HCT116 (cell line): ENCODE data around the gene CGA. TPM values are rescaled to one million over a fixed set of nuclear protein-coding genes. Genes with fewer than 3 reads are reported as not detected.

Experiments
- ATAC-seq: fragments of 200-7000 bp; cut with Tn5 transposase; 2 replicates; pipeline ENCODE4 v1.9.1; 2020; ENCODE audit warnings: mild to moderate bottlenecking, moderate library complexity
- BruUV-seq: library from RNA; stranded (reverse); fragments of 400-500 nt; replicated peaks from 2 replicates; lab custom pipeline; 2021; lab: Mats Ljungman, UMichigan
- CTCF ChIA-PET: fragments of 300-600 bp; sonication (Branson Sonifier 250); formaldehyde crosslinking; loops from one replicate; lab custom pipeline; 2021; ENCODE audit warnings: antibody characterized with exemption; lab: Charles Lee
- POLR2A ChIA-PET: fragments of 300-600, 350-600 bp; sonication (Branson Sonifier 250); formaldehyde crosslinking; loops from one replicate; lab custom pipeline; 2021; ENCODE audit warnings: antibody characterized with exemption; lab: Charles Lee
- RAD21 ChIA-PET, 2 experiments: fragments of 300-600 bp; sonication (Branson Sonifier 250); formaldehyde crosslinking; loops; one replicate each; lab custom pipeline; 2023; ENCODE audit warnings: low total read pairs in 2 of 2; ENCODE audit not compliant: uncharacterized antibody in 2 of 2, unreplicated experiment in 2 of 2, low non-redundant PET in 1 of 2; lab: Charles Lee
- DNase-seq: peaks from one replicate; pipeline ENCODE4 v3.0.0-alpha.2; 2010; ENCODE audit warnings: low read depth, low spot score
- H2AFZ ChIP-seq: fragments of 200-600 bp; shearing (Covaris generic), sonication (generic); 2 replicates; pipeline ENCODE4 v1.6.1; 2017; ENCODE audit warnings: low read depth, mixed run types, mixed read lengths, antibody characterized with exemption, low read length; ENCODE audit not compliant: poor library complexity, severe bottlenecking
- H3K27ac ChIP-seq: 2 replicates; pipeline ENCODE4 v1.5.1; 2012; ENCODE audit warnings: low read depth, low read length
- H3K27me3 ChIP-seq: fragments of 200-600 bp; sonication (generic); 2 replicates; pipeline ENCODE4 v1.6.1; 2016; ENCODE audit warnings: mixed run types, low read length, mixed read lengths; ENCODE audit not compliant: insufficient read depth
- H3K36me3 ChIP-seq, 2 experiments: fragments of 200-500 bp in 1 of 2; fragments of 200-600 bp in 1 of 2; sonication (Bioruptor generic) in 1 of 2; sonication (generic) in 1 of 2; 2 replicates each; pipeline versions ENCODE4 v1.5.1 to v1.6.1; 2014 to 2016; ENCODE audit warnings: low read length in 2 of 2, inconsistent platforms in 1 of 2, mixed read lengths in 1 of 2, mixed run types in 1 of 2; ENCODE audit not compliant: insufficient read depth in 2 of 2, control insufficient read depth in 1 of 2
- H3K4me1 ChIP-seq, 2 experiments: fragments of 200-600 bp in 1 of 2; sonication (generic) in 1 of 2; 2 replicates each; pipeline versions ENCODE4 v1.5.1 to v1.6.1; 2012 to 2017; ENCODE audit warnings: low read length in 2 of 2, inconsistent platforms in 1 of 2, mild to moderate bottlenecking in 1 of 2, mixed read lengths in 1 of 2, mixed run types in 1 of 2, moderate library complexity in 1 of 2; ENCODE audit not compliant: insufficient read depth in 2 of 2, control insufficient read depth in 1 of 2
- H3K4me2 ChIP-seq: fragments of 200-600 bp; sonication (generic); 2 replicates; pipeline ENCODE4 v1.6.1; 2017; ENCODE audit warnings: mixed run types, low read length, mixed read lengths
- H3K4me3 ChIP-seq, 2 experiments: fragments of 200-600 bp in 1 of 2; sonication (generic) in 1 of 2; replicated peaks in 1 of 2; 2 replicates each; pipeline ENCODE4 v1.5.1; 2011 to 2016; ENCODE audit warnings: low read length in 2 of 2, control low read depth in 1 of 2, low read depth in 1 of 2, mild to moderate bottlenecking in 1 of 2, mixed read lengths in 1 of 2, mixed run types in 1 of 2
- H3K79me2 ChIP-seq: fragments of 200-600 bp; sonication (generic); 2 replicates; pipeline ENCODE4 v1.6.1; 2017; ENCODE audit warnings: mild to moderate bottlenecking, mixed run types, low read length, moderate library complexity, mixed read lengths; ENCODE audit not compliant: insufficient read depth
- H3K9ac ChIP-seq: fragments of 200-600 bp; sonication (generic); 2 replicates; pipeline ENCODE4 v1.6.1; 2016; ENCODE audit warnings: low read length, mixed read lengths
- H3K9me2 ChIP-seq: fragments of 200-600 bp; sonication (generic), shearing (Covaris generic); 2 replicates; pipeline ENCODE4 v1.6.1; 2017; ENCODE audit warnings: mixed run types, mild to moderate bottlenecking, moderate library complexity; ENCODE audit not compliant: insufficient read depth
- H3K9me3 ChIP-seq, 2 experiments: fragments of 200-500 bp in 1 of 2; fragments of 200-600 bp in 1 of 2; sonication (Bioruptor generic) in 1 of 2; sonication (generic) in 1 of 2; 2 replicates each; pipeline ENCODE4 v1.6.1; 2014 to 2017; ENCODE audit warnings: low read length in 2 of 2, mixed read lengths in 2 of 2, inconsistent platforms in 1 of 2, low read depth in 1 of 2, mild to moderate bottlenecking in 1 of 2, mixed run types in 1 of 2, moderate library complexity in 1 of 2; ENCODE audit not compliant: control insufficient read depth in 1 of 2, insufficient read depth in 1 of 2
- H4K20me1 ChIP-seq: fragments of 200-600 bp; sonication (generic), shearing (Covaris generic); 2 replicates; pipeline ENCODE4 v1.6.1; 2017; ENCODE audit warnings: mixed run types, mild to moderate bottlenecking, moderate library complexity; ENCODE audit not compliant: insufficient read depth
- ATF3 ChIP-seq: IDR thresholded peaks from 2 replicates; pipeline ENCODE4 v1.6.1; 2012
- CBX3 ChIP-seq: IDR thresholded peaks from 2 replicates; pipeline ENCODE4 v1.6.1; 2012; ENCODE audit warnings: low read depth
- CEBPB ChIP-seq: IDR thresholded peaks from 2 replicates; pipeline ENCODE4 v1.6.1; 2012; ENCODE audit warnings: low read depth
- EGR1 ChIP-seq: IDR thresholded peaks from 2 replicates; pipeline ENCODE4 v1.6.1; 2012; ENCODE audit warnings: low read depth
- ELF1 ChIP-seq: IDR thresholded peaks from 2 replicates; pipeline ENCODE4 v1.6.1; 2012; ENCODE audit warnings: low read depth, borderline replicate concordance
- EZH2 ChIP-seq: fragments of 200-600 bp; sonication (generic); IDR thresholded peaks from 2 replicates; pipeline ENCODE4 v1.6.1; 2017; ENCODE audit warnings: antibody characterized with exemption, mixed run types
- EZH2phosphoT487 ChIP-seq: fragments of 200-600 bp; IDR thresholded peaks from 2 replicates; pipeline ENCODE4 v1.6.1; 2018; ENCODE audit warnings: antibody characterized with exemption, borderline replicate concordance
- FOSL1 ChIP-seq: IDR thresholded peaks from 2 replicates; pipeline ENCODE4 v1.6.1; 2012; ENCODE audit warnings: low read depth
- JUND ChIP-seq: IDR thresholded peaks from 2 replicates; pipeline ENCODE4 v1.6.1; 2012
- POLR2A ChIP-seq: IDR thresholded peaks from 2 replicates; pipeline ENCODE4 v1.7.0; 2011; ENCODE audit warnings: borderline replicate concordance; ENCODE audit not compliant: insufficient read depth, insufficient read length; ENCODE audit errors: extremely low read depth
- POLR2AphosphoS5 ChIP-seq: IDR thresholded peaks from 2 replicates; pipeline ENCODE4 v1.6.1; 2011; ENCODE audit warnings: mild to moderate bottlenecking, low read depth, low read length, moderate library complexity
- RAD21 ChIP-seq: IDR thresholded peaks from 2 replicates; pipeline ENCODE4 v1.6.1; 2012; ENCODE audit warnings: low read depth, mild to moderate bottlenecking
- SIN3A ChIP-seq: IDR thresholded peaks from 2 replicates; pipeline ENCODE4 v1.6.1; 2012; ENCODE audit warnings: low read depth
- SP1 ChIP-seq: IDR thresholded peaks from 2 replicates; pipeline ENCODE4 v1.6.1; 2012; ENCODE audit warnings: low read depth
- SRF ChIP-seq: IDR thresholded peaks from 2 replicates; pipeline ENCODE4 v1.6.1; 2012; ENCODE audit warnings: low read depth
- TCF7L2 ChIP-seq: IDR thresholded peaks from 2 replicates; pipeline ENCODE4 v1.7.0; 2011; ENCODE audit warnings: borderline replicate concordance, inconsistent platforms; ENCODE audit not compliant: insufficient read depth, insufficient read length; ENCODE audit errors: extremely low read depth
- YY1 ChIP-seq: IDR thresholded peaks from 2 replicates; pipeline ENCODE4 v1.6.1; 2011; ENCODE audit warnings: low read length, low read depth, moderate library complexity, mild to moderate bottlenecking; ENCODE audit not compliant: insufficient replicate concordance; ENCODE audit errors: extremely low read depth
- ZBTB33 ChIP-seq: IDR thresholded peaks from 2 replicates; pipeline ENCODE4 v1.6.1; 2011; ENCODE audit warnings: mild to moderate bottlenecking, low read length, moderate library complexity; ENCODE audit not compliant: insufficient replicate concordance; ENCODE audit errors: extremely low read depth
- ZFX ChIP-seq: fragments of 450-650 bp; IDR thresholded peaks from 2 replicates; pipeline ENCODE4 v1.6.1; 2017
- ZNF274 ChIP-seq: fragments of 200-500 bp; sonication (Bioruptor generic); IDR thresholded peaks from 2 replicates; pipeline ENCODE4 v1.6.1; 2014; ENCODE audit warnings: mild to moderate bottlenecking, low read depth, low read length, inconsistent platforms
- intact Hi-C: fragments of 100-400 bp; cut with micrococcal nuclease; formaldehyde crosslinking; loops from 2 replicates; pipeline ENCODE4 v1.10.0; 2022
- total RNA-seq: library from RNA; stranded (reverse); gene quantifications from one replicate; pipeline ENCODE4 v1.2.1, GENCODE V29; 2021; ENCODE audit not compliant: unreplicated experiment
- TF ChIP-seq, protein P1 (sequence below), 3 experiments: fragments of 200-600 bp in 1 of 3; sonication (generic) in 1 of 3; IDR thresholded peaks in 2 of 3; conservative IDR thresholded peaks in 1 of 3; 2 replicates each; pipeline ENCODE4 v1.5.1; 2012 to 2017; ENCODE audit warnings: low read depth in 2 of 3, low read length in 2 of 3, antibody characterized with exemption in 1 of 3, borderline replicate concordance in 1 of 3, control low read depth in 1 of 3, mild to moderate bottlenecking in 1 of 3, mixed read lengths in 1 of 3, mixed run types in 1 of 3, moderate library complexity in 1 of 3; ENCODE audit not compliant: insufficient read depth in 1 of 3
- TF ChIP-seq, protein P2 (sequence below): IDR thresholded peaks from 2 replicates; pipeline ENCODE4 v1.6.1; 2012

Gene CGA
- total RNA-seq, 1 experiment from 2014 or later, result not detected

DNA sequence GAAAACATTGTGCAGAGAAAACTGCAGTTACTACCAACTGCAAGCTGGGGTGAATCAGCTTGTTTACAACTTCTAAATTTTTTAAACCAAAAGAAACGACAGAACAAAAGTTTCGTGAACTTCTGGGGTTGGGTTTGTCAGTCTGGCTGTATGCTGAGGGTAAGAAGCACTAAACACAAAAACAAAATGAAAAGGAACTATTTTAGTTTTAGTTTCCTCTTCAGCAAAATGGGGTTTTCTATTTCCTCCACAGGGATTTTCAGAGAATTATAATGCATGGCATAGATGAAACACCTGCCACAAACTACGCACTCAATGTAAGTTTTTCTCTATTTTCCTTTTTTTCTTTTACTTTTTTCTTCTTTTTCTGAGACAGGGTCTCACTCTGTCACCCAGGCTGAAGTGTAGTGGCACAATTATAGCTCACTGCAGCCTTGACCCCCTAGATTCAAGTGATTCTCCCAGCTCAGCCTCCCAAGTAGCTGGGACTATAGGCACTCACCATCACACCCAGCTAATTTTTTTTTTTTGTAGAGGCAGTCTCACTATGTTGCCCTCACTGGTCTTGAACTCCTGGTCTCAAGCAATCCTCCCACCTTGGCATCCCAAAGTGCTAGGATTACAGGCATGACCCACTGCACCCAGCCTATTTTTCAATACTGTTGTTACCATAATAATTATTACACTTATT lies 40.6 kb downstream of the CGA start (continued):
- TF ChIP-seq ELF1, result no peak
- no peak for TF ChIP-seq POLR2AphosphoS5

GRCh38 chr6:87053312-87053711 lies 41.6 kb downstream of the CGA start:
- intact Hi-C loops, result no loop called here
- Histone ChIP-seq H3K4me2 (no peak overlapping the region), H3K9ac (no peak overlapping the region), H3K9me3 (no peaks in the 10 kb centered on the region), H3K27ac (no peak overlapping the region), H3K79me2 (no peaks in the 10 kb centered on the region), H4K20me1 (no peaks in the 10 kb centered on the region), H3K4me1 (no peaks in the 10 kb centered on the region), H3K4me3 (no peak overlapping the region), H3K27me3 (peaks cover 54% of the 10 kb centered on the region), H3K36me3 (no peaks in the 10 kb centered on the region), H2AFZ (no peak overlapping the region), H3K9me2 (no peaks in the 10 kb centered on the region)
- BruUV-seq, result no TSS peak
- ChIA-PET CTCF (no interaction called here), RAD21 (no interaction called here), POLR2A (no interaction called here)
- ATAC-seq (no peak), DNase-seq (no peak)
- TF ChIP-seq SP1 (no peak), ATF3 (no peak), FOSL1 (no peak), ZFX (no peak), CEBPB (no peak), EZH2 (no peak), TCF7L2 (no peak), EZH2phosphoT487 (no peak), YY1 (no peak), ZNF274 (no peak), CBX3 (no peak), JUND (no peak), ZBTB33 (no peak), EGR1 (no peak), SRF (no peak), SIN3A (no peak), POLR2A (no peak), RAD21 (no peak)
- TF ChIP-seq, protein P1, sequence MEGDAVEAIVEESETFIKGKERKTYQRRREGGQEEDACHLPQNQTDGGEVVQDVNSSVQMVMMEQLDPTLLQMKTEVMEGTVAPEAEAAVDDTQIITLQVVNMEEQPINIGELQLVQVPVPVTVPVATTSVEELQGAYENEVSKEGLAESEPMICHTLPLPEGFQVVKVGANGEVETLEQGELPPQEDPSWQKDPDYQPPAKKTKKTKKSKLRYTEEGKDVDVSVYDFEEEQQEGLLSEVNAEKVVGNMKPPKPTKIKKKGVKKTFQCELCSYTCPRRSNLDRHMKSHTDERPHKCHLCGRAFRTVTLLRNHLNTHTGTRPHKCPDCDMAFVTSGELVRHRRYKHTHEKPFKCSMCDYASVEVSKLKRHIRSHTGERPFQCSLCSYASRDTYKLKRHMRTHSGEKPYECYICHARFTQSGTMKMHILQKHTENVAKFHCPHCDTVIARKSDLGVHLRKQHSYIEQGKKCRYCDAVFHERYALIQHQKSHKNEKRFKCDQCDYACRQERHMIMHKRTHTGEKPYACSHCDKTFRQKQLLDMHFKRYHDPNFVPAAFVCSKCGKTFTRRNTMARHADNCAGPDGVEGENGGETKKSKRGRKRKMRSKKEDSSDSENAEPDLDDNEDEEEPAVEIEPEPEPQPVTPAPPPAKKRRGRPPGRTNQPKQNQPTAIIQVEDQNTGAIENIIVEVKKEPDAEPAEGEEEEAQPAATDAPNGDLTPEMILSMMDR (IDR thresholded peaks at IDR 0.05 in 2 of 3, conservative IDR thresholded peaks at IDR 0.05 in 1 of 3; ENCODE audit: borderline replicate concordance in 1 of 3, insufficient read depth in 1 of 3, low read depth in 2 of 3, low read length in 2 of 3), result no peak
- TF ChIP-seq, protein P2, sequence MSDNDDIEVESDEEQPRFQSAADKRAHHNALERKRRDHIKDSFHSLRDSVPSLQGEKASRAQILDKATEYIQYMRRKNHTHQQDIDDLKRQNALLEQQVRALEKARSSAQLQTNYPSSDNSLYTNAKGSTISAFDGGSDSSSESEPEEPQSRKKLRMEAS, result no peak
